Glutamatergic neuron (in vitro differentiated cells): ENCODE results near the gene CELSR2. TPM values are rescaled to one million over a fixed set of nuclear protein-coding genes. Genes with fewer than 3 reads are reported as not detected.
A peak's percentile ranks its signal among the peaks of the same experiment; 100 is the strongest.

Experiments
- DNase-seq: peaks from one replicate; pipeline ENCODE4 v3.0.0; 2022
- H3K27ac Mint-ChIP-seq: one replicate; pipeline ENCODE4 v1.8.0; 2020; ENCODE audit warnings: mild to moderate bottlenecking, mixed read lengths, inconsistent platforms; ENCODE audit not compliant: unreplicated experiment
- H3K27me3 Mint-ChIP-seq: one replicate; pipeline ENCODE4 v1.8.0; 2020; ENCODE audit warnings: mild to moderate bottlenecking, moderate library complexity, mixed read lengths, inconsistent platforms; ENCODE audit not compliant: unreplicated experiment
- H3K36me3 Mint-ChIP-seq: one replicate; pipeline ENCODE4 v1.8.0; 2020; ENCODE audit warnings: mild to moderate bottlenecking, mixed read lengths, inconsistent platforms; ENCODE audit not compliant: unreplicated experiment
- H3K4me1 Mint-ChIP-seq: one replicate; pipeline ENCODE4 v1.8.0; 2020; ENCODE audit warnings: mild to moderate bottlenecking, low read depth, mixed read lengths, inconsistent platforms; ENCODE audit not compliant: unreplicated experiment
- H3K4me3 Mint-ChIP-seq: one replicate; pipeline ENCODE4 v1.8.0; 2020; ENCODE audit warnings: mild to moderate bottlenecking, mixed read lengths, inconsistent platforms; ENCODE audit not compliant: unreplicated experiment
- H3K9me3 Mint-ChIP-seq: one replicate; pipeline ENCODE4 v1.8.0; 2020; ENCODE audit warnings: mild to moderate bottlenecking, moderate library complexity, mixed read lengths, inconsistent platforms; ENCODE audit not compliant: unreplicated experiment
- CTCF ChIP-seq: fragments of 200-600 bp; sonication (generic); IDR thresholded peaks from one replicate; pipeline ENCODE4 v1.5.0; 2021; ENCODE audit not compliant: partially characterized antibody, unreplicated experiment
- total RNA-seq: library from RNA; stranded (reverse); fragmentation: NEBNext Ultra II Directional; extraction: Animal tissue kit (Norgen Biotek cat#: 25700); gene quantifications from one replicate; pipeline ENCODE4 v1.2.1, GENCODE V29; 2021; ENCODE audit not compliant: unreplicated experiment

CELSR2 gene
- total RNA-seq, 1 donor from 2014 or later: 181 TPM

- Mint-ChIP-seq H3K4me3 (no peak overlapping the region), H3K4me1 (peaks cover 21% of the 10 kb centered on the region), H3K27me3 (peaks cover 8% of the 10 kb centered on the region), H3K27ac (peak overlapping the region; percentile 8), H3K36me3 (no peaks in the 10 kb centered on the region), H3K9me3 (peaks cover 4% of the 10 kb centered on the region)
- DNase-seq: no peak
- TF ChIP-seq CTCF: no peak
These were observed 22.9 kb downstream of the CELSR2 start for GRCh38 chr1:109272021-109272799.

GRCh38 chr1:109272831-109273547 is 23.6 kb downstream of the CELSR2 start:
- Mint-ChIP-seq H3K9me3 (peaks cover 4% of the 10 kb centered on the region), H3K4me1 (peaks cover 21% of the 10 kb centered on the region), H3K27ac (no peak overlapping the region), H3K4me3 (no peak overlapping the region), H3K36me3 (no peaks in the 10 kb centered on the region), H3K27me3 (peaks cover 8% of the 10 kb centered on the region)
- no peak for TF ChIP-seq CTCF
- no peak for DNase-seq

- Mint-ChIP-seq H3K27ac (peak overlapping the region; percentile 20), H3K9me3 (peaks cover 4% of the 10 kb centered on the region), H3K36me3 (no peaks in the 10 kb centered on the region), H3K4me1 (peaks cover 21% of the 10 kb centered on the region), H3K27me3 (peaks cover 8% of the 10 kb centered on the region), H3K4me3 (no peak overlapping the region)
- no peak for DNase-seq
- TF ChIP-seq CTCF: no peak
These were observed 24.4 kb downstream of the CELSR2 start for GRCh38 chr1:109273570-109274288.

GRCh38 chr1:109274533-109275476 is 25.5 kb downstream of the CELSR2 start:
- Mint-ChIP-seq H3K36me3 (no peaks in the 10 kb centered on the region), H3K27me3 (peaks cover 8% of the 10 kb centered on the region), H3K4me3 (peak overlapping the region; percentile 20), H3K27ac (peak overlapping the region; percentile 75), H3K4me1 (peaks cover 21% of the 10 kb centered on the region), H3K9me3 (peaks cover 4% of the 10 kb centered on the region)
- TF ChIP-seq CTCF: no peak
- no peak for DNase-seq
